Measurements from ENCODE around the gene LITAFD.
A peak's percentile ranks its signal among the peaks of the same experiment; 100 is the strongest.
"Not testable (repeated sequence)": the region's sequence is repeated elsewhere in the genome, so short reads cannot be mapped to it uniquely, and the experiment has no call there.

LITAFD gene

GRCh38 chr16:8858994-8859912 is 22.9 kb upstream of the LITAFD start:
- no peak for DNase-seq

GRCh38 chr16:8859913-8860881 is 22.0 kb upstream of the LITAFD start:
- DNase-seq, result no peak

GRCh38 chr16:8861563-8862308 is 20.4 kb upstream of the LITAFD start:
- no peak for DNase-seq

- no peak for DNase-seq
Observed at GRCh38 chr16:8862309-8863130, 19.6 kb upstream of the LITAFD start.

- no peak for DNase-seq
Observed at GRCh38 chr16:8863594-8864424, 18.3 kb upstream of the LITAFD start.

GRCh38 chr16:8864480-8865110 is 17.6 kb upstream of the LITAFD start:
- no peak for DNase-seq

- no peak for DNase-seq
Observed at GRCh38 chr16:8865145-8865882, 16.8 kb upstream of the LITAFD start.

- no peak for DNase-seq
Observed at GRCh38 chr16:8866118-8866883, 15.8 kb upstream of the LITAFD start.

- no peak for DNase-seq
Observed at GRCh38 chr16:8866884-8867215, 15.3 kb upstream of the LITAFD start.

- no peak for DNase-seq
Observed at GRCh38 chr16:8867216-8867931, 14.8 kb upstream of the LITAFD start.

- peak; percentile 35 for DNase-seq
Observed at GRCh38 chr16:8867932-8868415, 14.2 kb upstream of the LITAFD start.

- DNase-seq, result peak; percentile 93
Observed at GRCh38 chr16:8868416-8869211, 13.5 kb upstream of the LITAFD start, which contains the start of gene CARHSP1. Gene CARHSP1 (minus strand): TSS chr16:8869006. CDS start chr16:8859328, 9,678 bp downstream.

- DNase-seq, result no peak
Observed at GRCh38 chr16:8869212-8869987, 12.8 kb upstream of the LITAFD start.

GRCh38 chr16:8869988-8870241 is 12.2 kb upstream of the LITAFD start:
- DNase-seq, result not testable (repeated sequence)

- DNase-seq, result no peak
Observed at GRCh38 chr16:8872071-8872470, 10.1 kb upstream of the LITAFD start.
